Activated CD4-positive, alpha-beta T cell treated with anti-CD3 and anti-CD28 coated beads, Interleukin-2, amount 50 U/mL, for 16 hours (primary cell): ENCODE data around the gene C8G.
A peak's percentile ranks its signal among the peaks of the same experiment; 100 is the strongest.

ENCODE experiments used
- DNase-seq: peaks from one replicate; pipeline ENCODE4 v3.0.0-alpha.2; 2020

The C8G gene

DNA sequence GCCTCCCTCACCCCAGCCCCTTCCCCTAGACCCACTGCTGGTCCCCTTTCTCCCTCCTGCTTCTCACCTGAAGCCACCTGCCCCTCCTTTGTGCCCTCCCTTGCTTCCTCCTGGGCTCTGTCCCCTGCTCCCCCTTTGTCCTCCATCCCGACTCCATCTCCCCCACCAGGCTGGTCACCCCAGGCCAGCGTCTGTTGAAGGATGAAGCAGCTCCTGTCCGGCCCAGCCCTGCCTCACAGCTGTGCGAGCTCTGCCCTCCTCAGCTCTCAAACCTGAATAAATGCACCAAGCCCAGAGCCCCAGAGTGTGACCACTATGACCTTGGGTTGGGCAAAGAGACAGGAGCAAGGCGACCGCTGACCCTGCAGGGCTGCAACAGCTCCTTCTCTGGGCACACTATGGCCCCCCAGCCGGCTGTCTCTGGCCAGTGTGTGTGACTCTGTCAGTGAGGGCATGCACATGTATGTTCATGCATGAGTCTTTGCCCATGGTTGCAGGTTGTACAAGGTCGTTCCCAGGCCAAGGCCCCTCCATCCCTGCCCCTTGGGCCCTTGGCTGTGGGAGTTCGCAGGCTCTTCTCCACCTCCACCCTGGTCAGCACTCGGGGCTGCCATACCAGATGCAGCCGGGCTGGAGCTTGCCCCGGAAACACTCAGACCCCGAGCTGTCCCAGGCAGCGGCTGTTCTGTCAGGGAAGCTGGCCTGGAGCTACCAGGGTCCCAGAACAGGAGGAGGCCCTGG lies 10.3 kb downstream of the C8G start:
- DNase-seq = no peak

DNA sequence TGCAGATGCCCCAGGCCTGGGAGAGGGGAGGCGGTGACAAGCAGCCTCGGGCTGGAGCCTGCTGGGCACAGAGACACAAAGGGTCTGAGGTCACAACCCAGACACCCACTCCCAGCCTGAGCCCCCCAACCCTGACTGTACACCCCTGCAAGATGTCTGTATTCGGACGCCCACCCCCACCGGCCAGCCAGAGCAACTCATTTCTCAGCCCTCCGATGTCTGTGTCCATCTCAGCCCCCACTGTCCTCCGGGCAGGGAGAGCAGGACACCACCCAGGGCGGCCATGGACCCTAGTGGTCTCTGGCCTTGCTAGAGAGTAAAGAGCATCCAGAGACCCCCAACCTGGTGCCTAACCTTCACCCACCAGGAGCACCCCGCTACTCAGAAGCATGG lies 10.9 kb downstream of the C8G start:
- DNase-seq = no peak

DNA sequence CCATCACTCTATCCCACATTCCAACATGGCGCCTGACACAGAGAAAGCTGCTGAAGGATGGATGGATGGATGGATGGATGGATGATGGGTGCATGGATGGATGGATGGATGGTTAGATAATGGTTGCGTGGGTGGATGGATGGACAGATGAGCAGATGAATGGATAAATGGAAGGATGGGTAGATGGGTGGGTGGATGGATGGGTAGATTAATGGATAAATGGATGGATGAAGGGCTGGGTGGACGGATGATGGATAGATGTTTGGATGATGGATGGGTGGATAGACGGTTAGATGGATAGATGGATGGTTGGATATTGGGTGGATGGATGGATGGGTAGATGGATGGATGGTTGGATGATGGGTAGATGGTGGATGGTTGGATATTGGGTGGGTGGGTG lies 11.6 kb downstream of the C8G start:
- DNase-seq = no peak

DNA sequence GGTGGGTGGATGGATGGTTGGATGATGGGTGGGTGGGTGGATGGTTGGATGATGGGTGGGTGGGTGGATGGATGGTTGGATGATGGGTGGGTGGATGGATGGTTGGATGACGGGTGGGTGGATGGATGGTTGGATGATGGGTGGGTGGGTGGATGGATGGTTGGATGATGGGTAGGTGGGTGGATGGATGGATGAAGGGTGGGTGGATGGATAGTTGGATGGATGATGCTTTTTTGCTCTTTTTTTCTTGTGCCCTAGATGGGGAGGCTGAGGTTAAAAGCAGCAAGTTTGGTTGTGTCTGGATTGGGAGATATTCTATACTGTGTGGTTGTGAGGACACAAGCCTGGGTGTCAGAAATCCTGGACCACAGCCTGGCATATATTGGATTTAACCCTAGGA lies 12.4 kb downstream of the C8G start:
- no peak for DNase-seq

DNA sequence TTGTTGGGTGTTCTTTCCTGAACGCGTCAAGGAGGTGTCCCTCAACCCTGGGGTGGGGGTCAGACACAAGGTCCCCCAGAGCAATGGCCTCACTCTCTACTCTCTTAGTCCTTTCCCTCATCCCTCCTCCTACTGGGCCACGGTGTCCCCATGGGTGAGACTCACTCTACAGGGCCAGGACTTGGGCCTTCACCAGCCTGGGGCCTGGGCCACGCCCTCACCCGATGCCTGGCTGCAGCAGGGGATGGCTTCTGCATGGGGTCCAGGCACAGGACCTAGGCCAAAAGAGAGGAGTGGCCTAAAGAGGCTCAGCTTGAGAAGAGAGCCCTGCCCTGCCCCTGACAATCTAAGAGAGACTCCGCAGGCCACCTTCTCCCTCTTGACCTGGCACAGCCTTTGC lies 12.9 kb downstream of the C8G start:
- DNase-seq = no peak

DNA sequence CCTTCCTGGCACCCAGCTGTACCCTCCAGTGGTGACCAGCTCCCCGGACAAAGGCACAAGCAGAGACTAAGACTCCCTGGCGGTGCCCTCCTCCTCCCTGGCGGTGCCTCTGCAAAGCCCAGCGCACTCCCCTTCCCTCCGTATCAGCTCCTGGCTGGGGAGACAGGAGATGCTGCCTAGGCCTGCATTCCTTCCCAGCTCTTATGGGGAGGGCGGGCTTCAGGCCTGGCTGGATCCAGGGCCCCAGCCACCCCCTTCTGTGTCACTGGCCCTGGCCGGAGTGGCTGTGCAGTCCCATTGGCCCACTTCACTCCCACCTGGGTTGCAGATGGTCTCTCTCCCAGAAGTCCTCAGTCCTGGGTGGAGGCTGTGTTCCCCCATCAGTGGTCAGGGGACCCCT lies 13.4 kb downstream of the C8G start:
- DNase-seq = no peak

DNA sequence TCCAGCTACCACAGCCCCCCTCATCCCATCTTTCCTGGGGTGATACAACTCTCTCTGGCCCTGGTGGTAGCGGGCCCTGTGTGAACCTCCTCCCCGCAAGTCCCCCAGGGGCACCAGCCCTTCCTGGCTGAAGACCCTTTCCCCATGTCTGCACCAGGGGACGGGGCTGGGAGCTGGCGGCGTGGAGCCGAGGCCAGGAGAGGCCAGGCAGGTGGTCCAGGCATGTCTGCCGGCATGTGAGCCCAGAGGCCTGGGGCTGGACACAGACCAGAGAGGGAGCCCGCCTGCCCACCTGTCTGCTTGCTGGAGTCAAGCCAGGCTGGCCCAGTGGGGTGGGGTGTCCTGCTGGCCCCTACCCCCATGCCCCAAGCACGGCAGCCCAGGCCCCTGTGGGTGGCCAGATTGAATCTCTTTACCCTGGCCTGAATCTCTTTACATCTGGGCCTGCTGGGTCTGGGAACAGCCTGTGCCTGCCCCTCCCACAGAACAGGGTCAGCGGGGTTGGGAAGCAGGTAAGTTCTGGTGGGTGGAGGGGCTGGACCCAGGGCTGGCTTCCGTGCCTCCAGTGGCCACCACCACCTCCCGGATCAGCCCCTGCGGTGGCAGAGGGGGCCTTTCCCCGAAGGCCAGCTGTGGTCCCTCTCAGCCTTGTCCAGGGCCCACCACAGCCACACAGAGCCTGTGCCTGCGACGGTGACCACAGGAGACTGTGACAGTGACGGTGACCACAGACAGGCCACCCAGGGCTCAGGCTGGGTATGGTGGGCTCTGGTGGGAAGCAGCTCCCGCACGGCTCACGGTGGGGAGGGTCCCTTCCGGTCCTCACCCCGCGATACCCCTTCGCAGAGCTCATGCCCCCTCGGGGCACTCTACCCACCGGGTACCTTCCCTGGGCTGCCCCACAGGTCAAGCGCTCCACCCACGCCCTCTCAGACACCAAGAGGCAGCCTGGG lies 14.1 kb downstream of the C8G start:
- no peak for DNase-seq

DNA sequence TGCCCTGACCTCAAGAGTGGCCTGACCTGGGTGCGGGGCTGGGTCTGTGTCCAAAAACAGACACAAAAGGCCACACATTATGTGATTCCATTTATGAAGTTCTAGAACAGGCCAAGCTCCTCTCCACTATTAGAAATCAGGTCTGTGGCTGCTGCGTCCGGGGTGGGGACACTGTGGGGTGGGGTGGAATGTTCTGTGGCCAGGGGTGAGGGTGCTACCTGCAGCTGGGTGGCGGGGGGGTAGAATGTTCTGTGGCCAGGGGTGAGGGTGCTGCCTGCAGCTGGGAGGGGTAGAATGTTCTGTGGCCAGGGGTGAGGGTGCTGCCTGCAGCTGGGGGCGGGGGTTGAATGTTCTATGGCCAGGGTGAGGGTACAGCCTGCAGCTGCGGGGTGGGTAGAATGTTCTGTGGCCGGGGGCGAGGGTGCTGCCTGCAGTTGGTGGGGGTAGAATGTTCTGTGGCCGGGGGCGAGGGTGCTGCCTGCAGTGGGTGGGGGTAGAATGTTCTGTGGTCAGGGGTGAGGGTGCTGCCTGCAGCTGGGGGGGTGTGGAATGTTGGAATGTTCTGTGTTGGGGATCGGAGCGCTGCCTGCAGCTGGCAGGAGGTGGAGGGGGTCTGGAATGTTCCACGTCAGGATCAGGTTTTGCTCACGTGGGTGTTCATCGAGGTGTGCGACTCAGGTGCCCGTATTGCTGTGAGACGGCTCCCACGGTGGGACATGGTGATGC lies 15.3 kb downstream of the C8G start:
- no peak for DNase-seq

DNA sequence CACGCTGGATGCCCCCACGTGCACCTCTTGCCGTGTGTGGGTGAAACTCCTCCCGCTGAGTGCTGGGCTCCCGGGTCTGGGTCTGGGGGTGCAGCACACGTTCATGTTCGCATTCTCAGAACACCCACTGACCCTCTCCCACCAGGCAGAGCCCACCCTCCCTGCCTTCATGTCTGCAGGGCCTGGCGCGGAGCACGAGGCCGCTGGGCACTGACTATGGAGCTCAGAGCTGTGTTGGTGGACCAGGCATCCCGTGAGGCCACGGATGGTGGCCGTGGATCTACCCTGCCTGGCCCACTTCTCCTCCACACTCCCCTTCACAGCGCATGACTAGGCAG lies 15.9 kb downstream of the C8G start:
- DNase-seq = no peak

DNA sequence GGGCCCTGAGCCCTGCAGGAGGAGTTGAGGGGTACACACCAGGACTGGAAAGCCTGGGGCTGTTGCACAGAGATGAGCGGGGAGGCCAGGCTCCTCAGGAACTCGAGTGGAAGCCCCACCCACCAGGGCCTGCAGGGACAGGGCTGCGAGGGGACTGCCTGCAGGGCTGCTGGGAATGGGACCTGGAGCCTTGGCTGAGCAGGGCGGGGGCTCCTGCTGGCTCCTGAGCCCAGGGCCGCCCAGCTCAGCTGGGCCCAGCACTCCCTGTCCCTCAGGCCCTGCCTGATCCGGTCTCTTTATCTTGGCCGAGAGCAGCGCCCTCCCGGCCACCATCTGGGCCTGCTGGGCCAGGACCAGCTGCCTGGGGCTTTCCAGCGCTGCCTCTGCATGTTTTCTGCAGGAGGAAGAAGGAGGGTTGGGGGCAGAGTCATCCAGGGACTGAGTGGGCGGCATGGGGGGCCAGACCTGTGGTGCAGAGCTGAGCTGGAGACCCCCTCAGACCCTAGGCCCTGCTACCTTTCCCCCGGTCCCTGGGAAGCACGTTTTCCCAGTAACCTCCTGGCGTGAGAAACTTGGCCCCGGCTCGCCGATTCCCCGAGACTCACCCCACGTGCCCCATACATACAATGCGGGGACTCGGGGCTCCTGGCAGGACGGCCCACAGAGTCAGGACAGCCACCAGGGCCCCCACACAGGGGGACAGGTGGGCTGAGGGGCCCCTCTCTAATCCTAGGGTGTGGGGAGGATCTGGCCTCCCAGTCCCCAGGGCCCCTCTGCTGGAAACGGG lies 16.4 kb downstream of the C8G start:
- no peak for DNase-seq

DNA sequence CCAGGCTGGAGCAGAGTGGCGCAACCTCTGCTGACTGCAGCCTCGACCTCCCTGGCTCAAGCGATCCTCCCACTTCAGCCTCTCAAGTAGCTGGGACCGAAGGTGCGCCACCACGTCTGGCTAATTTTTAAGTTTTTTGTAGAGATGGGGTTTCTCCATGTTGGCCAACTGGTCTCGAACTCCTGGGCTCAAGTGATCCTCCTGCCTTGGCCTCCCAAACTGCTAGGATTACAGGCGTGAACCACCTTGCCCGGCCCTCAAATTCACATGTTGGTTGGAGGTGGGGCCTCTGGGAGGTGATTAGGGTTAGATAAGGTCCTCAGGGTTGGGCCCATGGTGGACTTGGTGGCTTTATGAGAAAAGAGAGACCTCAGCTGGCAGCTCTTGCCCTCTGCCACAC lies 17.1 kb downstream of the C8G start:
- no peak for DNase-seq

DNA sequence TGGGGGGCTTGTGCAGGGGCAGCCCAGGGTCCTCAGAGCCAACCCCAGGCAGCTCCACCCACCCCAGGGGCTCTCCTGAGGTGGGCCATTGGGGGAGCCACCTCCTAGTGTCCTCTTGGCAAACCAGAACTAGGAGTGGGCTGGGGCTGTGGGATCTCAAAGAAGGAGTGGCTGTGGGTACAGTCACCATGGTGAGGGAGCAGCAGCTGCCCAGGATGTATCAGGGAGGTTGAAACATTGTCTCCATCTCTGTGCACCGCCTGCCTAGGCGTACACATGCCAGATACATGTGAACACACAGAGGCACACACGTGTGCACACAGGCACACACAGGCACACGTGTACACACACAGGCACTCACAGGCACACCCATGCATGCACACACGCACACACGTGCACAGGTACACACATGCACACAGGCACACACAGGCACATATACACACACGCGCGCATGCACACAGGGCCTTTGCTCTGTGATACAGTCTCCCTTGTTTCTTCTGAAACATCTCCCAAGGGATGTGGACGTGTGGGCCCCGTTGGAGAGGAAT lies 17.7 kb downstream of the C8G start:
- DNase-seq = no peak

DNA sequence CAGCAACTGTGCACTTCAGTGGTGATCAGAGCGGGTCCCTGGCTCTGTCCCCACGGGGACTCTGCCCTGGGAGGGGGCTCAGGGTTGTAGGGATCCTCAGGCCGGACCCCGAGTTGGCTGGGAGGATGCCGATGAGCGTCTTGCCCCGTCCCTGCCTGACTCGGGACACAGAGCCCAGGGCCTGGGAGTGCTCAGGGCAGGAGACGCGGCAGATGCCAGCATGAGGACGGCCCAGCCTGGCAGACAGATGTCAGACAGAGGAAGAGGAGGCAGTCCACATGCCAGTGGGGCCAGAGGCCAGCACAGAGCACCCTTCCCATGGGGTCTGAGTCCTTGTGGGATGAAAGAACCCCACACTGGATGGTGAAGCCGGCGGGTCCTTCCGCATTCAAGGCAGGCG lies 18.3 kb downstream of the C8G start:
- DNase-seq = no peak

DNA sequence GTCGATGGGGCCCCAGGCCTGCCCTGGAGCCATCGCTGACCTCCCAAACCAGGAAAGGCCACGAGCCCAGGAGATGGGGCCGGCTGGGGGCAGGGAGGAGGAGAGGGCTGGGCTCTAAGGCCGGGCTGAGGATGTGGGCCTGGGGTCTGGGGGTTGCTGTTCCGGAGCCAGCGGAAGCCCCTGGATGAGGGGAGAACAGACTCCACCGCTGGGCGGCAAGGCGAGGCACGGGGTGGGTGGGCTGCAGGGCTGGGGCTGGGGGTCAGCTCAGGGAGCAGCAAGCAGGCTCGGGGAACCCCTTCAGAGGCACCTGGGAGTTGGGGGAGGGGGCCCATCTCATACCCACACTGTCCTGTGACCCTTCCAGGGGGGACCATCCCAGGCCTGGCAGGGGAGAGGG lies 18.7 kb downstream of the C8G start:
- DNase-seq = no peak

DNA sequence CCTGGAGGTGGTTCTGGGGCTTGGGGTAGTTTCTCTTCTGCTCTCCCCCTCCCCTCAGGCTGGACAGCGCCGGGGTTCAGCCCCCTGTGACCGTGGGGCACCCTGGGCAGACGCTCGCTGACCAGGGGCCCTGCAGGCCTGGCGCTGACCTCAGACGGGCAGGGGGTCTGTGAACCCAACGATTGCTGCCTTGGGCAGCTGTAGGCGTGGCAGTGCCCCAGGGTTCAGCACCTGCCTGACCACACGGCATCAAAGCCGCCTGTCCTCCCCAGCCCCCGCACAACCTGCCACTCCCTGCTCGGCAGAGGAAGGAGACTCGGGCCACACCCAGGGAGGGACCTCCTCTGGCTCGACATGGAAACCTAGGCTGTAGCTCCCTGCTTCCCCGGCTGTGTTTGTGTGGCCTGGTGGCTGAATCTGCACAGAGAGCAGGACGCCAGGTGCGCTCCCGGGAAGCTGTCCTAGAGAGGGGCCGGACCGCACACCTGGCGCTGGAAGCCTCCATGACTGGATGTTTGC lies 19.2 kb downstream of the C8G start:
- DNase-seq = no peak

DNA sequence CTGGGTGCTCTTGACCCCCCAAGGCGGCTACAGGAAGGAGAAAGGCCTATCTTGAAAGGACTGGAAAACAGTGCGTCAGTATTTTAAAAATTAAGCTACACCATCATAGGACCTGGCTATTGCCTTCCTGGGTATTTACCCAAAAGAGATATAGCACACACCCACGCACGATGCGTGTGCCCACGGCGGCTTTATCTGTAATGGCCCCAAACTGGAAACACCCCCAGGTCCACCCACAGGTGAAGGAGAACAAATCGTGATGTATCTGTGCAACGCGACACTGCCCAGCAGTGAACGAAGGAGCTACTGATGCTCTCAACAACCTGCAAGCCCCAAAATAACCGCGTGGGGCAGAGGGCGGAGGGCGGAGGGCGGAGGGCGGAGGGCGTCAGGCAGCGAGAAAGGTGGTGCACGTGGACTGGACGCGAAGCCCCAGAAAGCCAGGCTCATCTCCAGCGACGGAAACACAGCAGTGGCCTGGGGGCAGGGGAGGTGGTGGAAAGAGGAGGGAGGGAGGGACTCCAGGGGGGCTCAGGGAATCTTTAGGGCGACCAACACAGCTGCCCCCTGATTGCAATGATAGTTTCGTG lies 19.9 kb downstream of the C8G start:
- no peak for DNase-seq

DNA sequence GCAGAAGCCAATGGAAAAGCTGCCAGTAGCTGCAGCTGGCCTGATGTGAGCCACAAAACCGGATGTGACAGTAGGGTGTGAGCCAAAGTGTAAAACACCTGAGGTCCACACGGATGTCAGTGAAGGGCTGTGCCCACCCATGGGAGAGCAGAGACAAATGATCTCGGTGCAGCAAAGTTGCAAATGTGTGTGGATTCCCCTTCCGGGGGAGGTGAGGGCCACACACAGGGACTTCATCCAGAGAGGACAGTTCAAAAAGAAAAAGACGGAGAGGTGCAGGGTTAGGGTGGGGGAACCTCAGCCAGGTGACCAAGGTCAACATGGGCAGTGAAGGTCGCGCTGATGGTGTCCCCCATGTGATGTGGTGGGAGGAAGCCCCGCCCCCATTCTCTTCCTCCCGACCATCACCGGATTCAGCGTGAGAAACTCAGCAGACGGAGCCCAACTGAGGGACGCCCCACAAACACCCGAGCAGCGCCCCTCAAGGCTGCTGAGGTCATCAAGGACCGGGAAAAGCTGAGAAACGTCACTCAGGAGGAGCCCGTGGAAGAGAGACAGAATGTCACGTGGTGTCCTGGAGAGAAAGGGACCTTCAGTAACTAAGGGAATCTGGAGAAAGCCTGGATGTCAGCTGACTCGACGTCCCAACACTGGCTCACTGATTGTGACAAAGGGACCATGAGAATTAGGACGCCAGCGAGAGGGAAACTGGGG lies 20.9 kb downstream of the C8G start:
- peak; percentile 31 for DNase-seq

DNA sequence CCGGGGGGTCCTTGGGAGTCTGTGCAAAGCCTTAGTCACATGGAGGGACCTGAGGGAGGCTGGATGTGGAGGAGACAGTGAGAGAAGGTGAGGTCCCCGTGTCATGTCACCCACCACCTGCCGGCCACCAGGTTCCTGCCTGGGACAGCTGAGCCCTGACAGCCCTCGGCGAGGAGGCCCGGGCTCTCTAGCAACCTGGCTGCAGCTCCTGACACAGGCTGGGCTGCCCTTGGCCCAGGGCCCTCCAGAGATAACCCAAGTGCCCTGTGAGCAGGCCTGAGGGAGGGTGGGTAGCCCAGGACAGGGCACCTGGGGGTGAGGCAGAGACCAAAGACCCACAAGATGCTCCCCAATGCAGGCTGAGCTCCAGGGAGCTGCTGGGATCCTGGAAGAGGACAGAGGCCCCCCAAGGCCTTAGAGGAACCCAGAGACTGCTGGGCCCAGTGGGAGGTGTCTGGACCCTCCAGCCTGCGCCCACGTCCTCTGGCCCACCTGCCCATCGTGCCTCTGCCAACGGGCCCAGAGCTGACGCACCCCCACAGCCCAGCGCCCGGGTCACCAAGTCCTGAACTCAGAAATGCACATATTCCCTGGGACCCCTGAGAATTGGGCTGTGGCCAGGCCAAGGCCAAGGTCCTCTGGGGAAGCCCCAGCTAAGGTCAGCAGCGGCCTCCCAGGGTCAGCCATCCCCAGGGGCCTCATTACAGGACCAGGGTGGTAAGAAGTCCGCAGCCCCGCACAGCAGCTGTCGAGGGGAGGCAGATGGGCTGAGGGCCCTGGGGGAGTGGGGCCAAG lies 23.5 kb downstream of the C8G start:
- no peak for DNase-seq

DNA sequence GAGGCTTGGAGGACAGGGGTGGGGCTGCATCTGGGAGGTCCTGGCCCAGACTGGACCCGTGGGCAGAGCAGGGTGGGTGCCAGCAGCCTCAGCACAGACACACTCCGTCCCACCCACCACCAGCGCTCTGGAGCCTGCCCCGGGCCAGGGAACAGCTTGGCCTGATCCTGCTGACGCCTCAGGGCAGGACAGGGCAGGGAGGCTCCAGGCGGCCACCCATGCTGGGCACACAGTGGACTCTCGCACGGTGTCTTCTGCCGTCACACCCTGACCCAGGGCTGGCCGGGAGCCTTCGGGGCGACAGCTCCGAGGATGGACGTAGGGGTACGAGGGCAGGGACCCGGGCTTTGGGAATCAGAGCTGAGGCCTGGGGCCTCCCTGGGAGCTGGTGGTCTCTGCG lies 24.1 kb downstream of the C8G start:
- no peak for DNase-seq

DNA sequence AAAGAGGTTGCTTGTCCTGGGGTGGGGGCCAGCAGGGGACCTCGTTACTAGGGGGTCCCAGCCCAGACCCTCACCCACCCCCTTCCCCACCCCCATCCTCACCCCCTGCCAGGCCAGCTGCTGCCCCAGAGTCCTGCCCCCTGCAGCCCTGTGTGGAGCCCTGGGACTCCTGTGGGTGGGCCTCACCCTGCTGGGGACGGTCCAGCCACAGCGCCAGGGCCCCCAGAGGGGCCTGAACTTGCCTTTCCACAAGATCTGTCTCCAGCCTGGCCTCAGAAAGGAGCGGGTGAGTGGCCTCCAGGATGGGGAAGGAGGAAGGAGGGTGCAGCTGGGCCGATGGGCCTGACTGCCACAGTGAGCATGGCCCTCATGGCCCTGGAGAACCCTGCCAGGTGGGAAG lies 24.7 kb downstream of the C8G start:
- DNase-seq = no peak

DNA sequence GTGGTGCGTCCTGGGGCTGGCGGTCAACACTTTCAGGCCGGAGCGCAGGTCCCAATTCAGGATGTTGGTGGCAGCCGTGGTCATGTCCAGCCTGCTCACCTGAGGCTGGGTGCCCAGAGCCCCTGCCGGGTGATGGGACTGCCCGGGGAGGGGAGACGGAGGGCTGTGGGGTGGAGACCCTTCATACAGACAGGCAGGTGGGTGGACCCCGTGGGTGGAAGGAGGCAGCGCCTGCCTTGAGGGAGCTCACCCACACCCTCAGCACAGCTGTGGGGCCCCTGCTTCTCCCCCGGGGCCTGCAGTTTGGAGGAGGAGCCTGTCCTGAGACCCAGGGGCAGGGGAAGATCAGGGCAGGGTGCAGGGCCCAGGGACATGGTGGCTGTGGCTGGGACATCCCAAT lies 25.3 kb downstream of the C8G start:
- no peak for DNase-seq
